Smooth muscle cell (in vitro differentiated cells): ENCODE data around the gene LRFN2. TPM values are rescaled to one million over a fixed set of nuclear protein-coding genes. Genes with fewer than 3 reads are reported as not detected.

ENCODE experiments used
- DNase-seq: peaks from one replicate; lab custom pipeline; 2025; ENCODE audit not compliant: unreplicated experiment; lab: John Stamatoyannopoulos, UW
- H2AFZ ChIP-seq: fragments of 200-600 bp; sonication (generic); 2 replicates; pipeline ENCODE4 v1.6.0; 2016; ENCODE audit warnings: antibody characterized with exemption, low read depth, mild to moderate bottlenecking
- H3F3A ChIP-seq: fragments of 200-600 bp; sonication (generic); 2 replicates; pipeline ENCODE4 v1.6.0; 2017; ENCODE audit warnings: antibody characterized with exemption, low read depth
- H3K27ac ChIP-seq: fragments of 200-600 bp; sonication (generic); 2 replicates; pipeline ENCODE4 v1.5.1; 2016; ENCODE audit warnings: low read depth, mild to moderate bottlenecking
- H3K27me3 ChIP-seq: fragments of 200-600 bp; sonication (generic); 2 replicates; pipeline ENCODE4 v1.6.1; 2016; ENCODE audit warnings: low read depth, mild to moderate bottlenecking
- H3K36me3 ChIP-seq: fragments of 200-600 bp; sonication (generic); 2 replicates; pipeline ENCODE4 v1.5.1; 2016; ENCODE audit warnings: low read depth
- H3K4me1 ChIP-seq: fragments of 200-600 bp; sonication (generic); 2 replicates; pipeline ENCODE4 v1.5.1; 2016; ENCODE audit warnings: low read depth
- H3K4me2 ChIP-seq: fragments of 200-600 bp; sonication (generic); 2 replicates; pipeline ENCODE4 v1.6.0; 2016; ENCODE audit warnings: mild to moderate bottlenecking
- H3K4me3 ChIP-seq: fragments of 200-600 bp; sonication (generic); 2 replicates; pipeline ENCODE4 v1.5.1; 2016; ENCODE audit warnings: mild to moderate bottlenecking
- H3K79me2 ChIP-seq: fragments of 200-600 bp; sonication (generic); 2 replicates; pipeline ENCODE4 v1.6.0; 2016; ENCODE audit warnings: low read depth, mild to moderate bottlenecking
- H3K9ac ChIP-seq: fragments of 200-600 bp; sonication (generic); 2 replicates; pipeline ENCODE4 v1.6.0; 2016; ENCODE audit warnings: low read depth
- H3K9me3 ChIP-seq: fragments of 200-600 bp; sonication (generic); replicated peaks from 2 replicates; pipeline ENCODE4 v1.5.1; 2016; ENCODE audit warnings: low read depth
- H4K20me1 ChIP-seq: fragments of 200-600 bp; sonication (generic); 2 replicates; pipeline ENCODE4 v1.6.0; 2016; ENCODE audit warnings: low read depth
- WGBS: methylation state at CpG from one replicate; pipeline ENCODE4 v1.1.7; 2016; ENCODE audit warnings: low lambda C conversion rate; 5-methylcytosine and 5-hydroxymethylcytosine counted together
- polyA plus RNA-seq: library from polyadenylated mRNA; unstranded; fragments of >200 nt; fragmentation: Nextera tagmentation; extraction: Ambion mirVana; gene quantifications from 2 replicates; pipeline ENCODE4 v1.2.1, GENCODE V29; 2016
- total RNA-seq: library from RNA; depleted of rRNA; stranded (reverse); fragments of >200 nt; gene quantifications from 2 replicates; pipeline ENCODE4 v1.2.3, GENCODE V29; 2014
- TF ChIP-seq, protein P1 (sequence below): fragments of 200-600 bp; sonication (generic); IDR thresholded peaks from 2 replicates; pipeline ENCODE4 v1.5.1; 2017; ENCODE audit warnings: borderline replicate concordance, mild to moderate bottlenecking, antibody characterized with exemption; ENCODE audit not compliant: insufficient read depth, poor library complexity, severe bottlenecking

The LRFN2 gene
- total and polyA plus RNA-seq, 2 experiments from 2014 or later: 0.04 to 0.57 TPM

DNA sequence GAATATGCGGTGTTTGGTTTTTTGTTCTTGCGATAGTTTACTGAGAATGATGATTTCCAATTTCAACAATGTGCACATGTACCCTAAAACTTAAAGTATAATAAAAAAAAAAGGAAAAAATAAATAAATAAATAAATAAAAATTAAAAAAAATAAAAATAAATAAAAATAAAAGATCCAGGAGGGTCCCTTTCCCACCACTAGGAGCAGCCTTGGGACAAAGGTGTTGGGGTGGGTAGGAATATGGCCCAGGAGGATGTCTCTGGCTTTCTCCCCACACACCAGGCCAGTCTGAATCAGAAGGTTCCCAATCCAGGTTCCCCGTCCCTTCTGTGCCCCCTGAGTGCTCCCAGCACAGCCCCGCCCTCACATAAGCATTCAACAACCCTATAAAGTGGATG lies 9.5 kb downstream of the LRFN2 start:
- no peaks in the 10 kb centered on the region for H3F3A ChIP-seq
- H3K4me1 ChIP-seq: no peaks in the 10 kb centered on the region
- 92% methylated on average over 4 of the region's 4 CpGs for WGBS
- H3K4me2 ChIP-seq: no peak overlapping the region
- no peak overlapping the region for H3K9ac ChIP-seq
- H3K4me3 ChIP-seq: no peak overlapping the region
- no peak overlapping the region for H2AFZ ChIP-seq
- TF ChIP-seq, protein P1, sequence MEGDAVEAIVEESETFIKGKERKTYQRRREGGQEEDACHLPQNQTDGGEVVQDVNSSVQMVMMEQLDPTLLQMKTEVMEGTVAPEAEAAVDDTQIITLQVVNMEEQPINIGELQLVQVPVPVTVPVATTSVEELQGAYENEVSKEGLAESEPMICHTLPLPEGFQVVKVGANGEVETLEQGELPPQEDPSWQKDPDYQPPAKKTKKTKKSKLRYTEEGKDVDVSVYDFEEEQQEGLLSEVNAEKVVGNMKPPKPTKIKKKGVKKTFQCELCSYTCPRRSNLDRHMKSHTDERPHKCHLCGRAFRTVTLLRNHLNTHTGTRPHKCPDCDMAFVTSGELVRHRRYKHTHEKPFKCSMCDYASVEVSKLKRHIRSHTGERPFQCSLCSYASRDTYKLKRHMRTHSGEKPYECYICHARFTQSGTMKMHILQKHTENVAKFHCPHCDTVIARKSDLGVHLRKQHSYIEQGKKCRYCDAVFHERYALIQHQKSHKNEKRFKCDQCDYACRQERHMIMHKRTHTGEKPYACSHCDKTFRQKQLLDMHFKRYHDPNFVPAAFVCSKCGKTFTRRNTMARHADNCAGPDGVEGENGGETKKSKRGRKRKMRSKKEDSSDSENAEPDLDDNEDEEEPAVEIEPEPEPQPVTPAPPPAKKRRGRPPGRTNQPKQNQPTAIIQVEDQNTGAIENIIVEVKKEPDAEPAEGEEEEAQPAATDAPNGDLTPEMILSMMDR: no peak
- no peaks in the 10 kb centered on the region for H3K79me2 ChIP-seq
- H3K36me3 ChIP-seq: no peaks in the 10 kb centered on the region
- H3K27me3 ChIP-seq: peaks cover 20% of the 10 kb centered on the region
- no peak overlapping the region for H3K27ac ChIP-seq
- DNase-seq: no peak
- H4K20me1 ChIP-seq: no peaks in the 10 kb centered on the region
- H3K9me3 ChIP-seq: no peaks in the 10 kb centered on the region

DNA sequence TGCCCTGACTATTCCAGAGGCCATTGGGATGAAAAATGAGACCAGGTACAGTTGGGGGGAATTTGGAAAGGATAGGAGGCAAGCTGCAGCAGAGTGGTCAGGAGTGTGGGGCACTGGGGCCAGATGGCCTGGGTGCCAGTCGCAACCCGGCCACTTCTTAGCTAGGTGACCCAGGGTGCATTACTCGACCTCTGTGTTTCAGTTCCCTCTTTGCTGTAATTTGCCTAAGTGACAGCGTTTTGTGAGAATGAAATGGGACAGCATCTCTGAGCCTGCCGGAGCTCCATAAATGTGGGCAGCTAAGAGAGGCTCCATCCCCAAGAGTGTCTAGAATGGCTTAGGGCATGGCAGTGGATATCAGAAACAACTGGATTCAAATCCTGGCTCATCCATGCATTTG lies 13.9 kb downstream of the LRFN2 start:
- no peak overlapping the region for H3K4me2 ChIP-seq
- no peak overlapping the region for H3K4me3 ChIP-seq
- H3K9ac ChIP-seq: no peak overlapping the region
- DNase-seq: no peak
- H4K20me1 ChIP-seq: no peaks in the 10 kb centered on the region
- H3K27me3 ChIP-seq: peaks cover 4% of the 10 kb centered on the region
- H3K79me2 ChIP-seq: no peaks in the 10 kb centered on the region
- H3K27ac ChIP-seq: no peak overlapping the region
- TF ChIP-seq, protein P1: no peak
- WGBS: 85% methylated on average over 5 of the region's 5 CpGs
- no peaks in the 10 kb centered on the region for H3F3A ChIP-seq
- no peaks in the 10 kb centered on the region for H3K36me3 ChIP-seq
- no peak overlapping the region for H2AFZ ChIP-seq
- no peaks in the 10 kb centered on the region for H3K4me1 ChIP-seq
- H3K9me3 ChIP-seq: no peaks in the 10 kb centered on the region

DNA sequence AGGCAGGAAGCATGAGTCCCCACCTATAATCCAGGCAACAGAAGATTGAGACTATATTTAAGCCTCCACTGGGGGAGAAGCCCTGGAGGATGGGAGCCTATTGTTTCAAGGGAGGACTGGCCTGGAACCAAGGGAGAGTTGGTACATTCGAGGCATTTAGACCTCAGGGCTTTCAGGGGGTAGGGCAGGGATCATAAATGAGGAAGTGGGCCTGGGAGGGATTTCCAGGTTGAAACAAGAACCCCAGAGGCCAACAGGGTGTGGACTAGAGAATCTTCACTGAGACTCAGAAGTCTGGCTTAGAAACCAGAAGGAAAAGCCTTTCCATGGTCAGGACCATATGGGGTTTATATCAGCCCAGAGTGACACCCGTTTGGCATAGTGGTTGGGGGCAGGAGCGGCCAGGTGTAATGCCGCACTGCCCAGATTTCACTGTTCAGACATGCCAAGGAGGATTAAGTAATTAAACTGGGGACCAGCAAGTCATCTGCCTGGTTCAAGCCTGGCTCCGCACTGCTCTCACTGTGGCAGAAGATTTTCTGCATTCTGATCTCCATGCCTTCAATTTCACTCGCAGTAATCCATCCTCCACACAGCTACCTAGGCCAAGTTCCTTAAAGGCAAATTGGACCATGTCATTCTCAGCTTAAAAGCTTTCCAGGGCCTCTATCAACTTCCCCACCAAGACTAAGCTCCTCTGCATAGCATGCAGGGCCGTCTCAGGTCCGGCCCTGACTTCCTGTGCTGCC lies 17.8 kb downstream of the LRFN2 start:
- Histone ChIP-seq H3K36me3 (no peaks in the 10 kb centered on the region), H3K27me3 (peaks cover 4% of the 10 kb centered on the region), H2AFZ (no peak overlapping the region), H3K9ac (no peak overlapping the region), H3F3A (peaks cover 3% of the 10 kb centered on the region), H3K9me3 (no peaks in the 10 kb centered on the region), H3K4me3 (no peak overlapping the region), H4K20me1 (no peaks in the 10 kb centered on the region), H3K79me2 (no peaks in the 10 kb centered on the region), H3K4me2 (no peak overlapping the region), H3K4me1 (no peaks in the 10 kb centered on the region), H3K27ac (no peak overlapping the region)
- DNase-seq: no peak
- WGBS: 92% methylated on average over 8 of the region's 8 CpGs
- TF ChIP-seq, protein P1: no peak

DNA sequence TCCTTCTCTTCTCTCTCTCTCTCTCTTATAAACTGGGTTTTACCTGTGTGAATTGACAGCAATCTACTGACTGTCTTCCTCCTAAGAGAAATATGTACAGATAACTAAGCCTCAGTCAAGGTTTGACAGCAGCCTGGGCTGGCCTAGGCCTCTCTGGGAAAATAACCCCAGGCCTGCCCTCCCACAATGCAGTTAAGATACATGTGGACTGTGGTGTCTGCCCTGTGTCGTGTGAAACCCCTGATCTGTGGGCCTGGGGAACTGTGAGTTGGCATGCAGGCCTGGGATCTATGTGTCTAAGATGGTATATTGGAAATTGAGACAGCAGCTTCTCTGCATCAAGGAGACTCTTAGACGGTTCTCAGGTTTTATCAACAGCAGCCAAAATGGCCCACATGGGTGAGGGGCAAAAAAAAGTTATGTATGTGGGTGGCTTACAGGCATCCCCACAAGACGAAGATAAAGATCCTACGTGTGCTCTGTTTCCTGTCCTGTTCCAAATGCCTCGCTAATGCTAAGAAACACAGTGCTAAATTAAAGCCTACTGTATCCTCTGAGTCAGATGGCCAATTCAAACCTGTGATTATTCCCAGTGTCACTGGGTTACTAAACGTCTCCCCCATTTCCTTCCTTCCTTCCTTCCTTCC lies 19.0 kb downstream of the LRFN2 start:
- TF ChIP-seq, protein P1: no peak
- Histone ChIP-seq H3K27ac (peak overlapping the region; percentile 42), H2AFZ (no peak overlapping the region), H3K27me3 (peaks cover 4% of the 10 kb centered on the region), H3F3A (peaks cover 3% of the 10 kb centered on the region), H3K36me3 (no peaks in the 10 kb centered on the region), H3K79me2 (no peaks in the 10 kb centered on the region), H3K9ac (no peak overlapping the region), H3K4me2 (no peak overlapping the region), H3K4me1 (no peaks in the 10 kb centered on the region), H3K4me3 (no peak overlapping the region), H4K20me1 (no peaks in the 10 kb centered on the region), H3K9me3 (no peaks in the 10 kb centered on the region)
- 22% methylated on average over 6 of the region's 6 CpGs for WGBS
- DNase-seq: no peak
